ENCODE results near the gene LLGL1. TPM values are rescaled to one million over a fixed set of nuclear protein-coding genes. Genes with fewer than 3 reads are reported as not detected.

Gene LLGL1
- polyA plus RNA-seq, 12 donors, result 15.3 to 30.4 (median 23.6) TPM; not detected in 1

GRCh38 chr17:18263885-18264682, 38.6 kb downstream of the LLGL1 start:
- DNase-seq, result no peak

GRCh38 chr17:18267366-18267765, 41.9 kb downstream of the LLGL1 start:
- no peak for DNase-seq

- no peak for DNase-seq
Measured at GRCh38 chr17:18267927-18268711, 42.7 kb downstream of the LLGL1 start.

- DNase-seq, result no peak
Measured at GRCh38 chr17:18270046-18270931, 44.9 kb downstream of the LLGL1 start.

- DNase-seq, result no peak
Measured at GRCh38 chr17:18277076-18277475, 51.6 kb downstream of the LLGL1 start.

- DNase-seq, result no peak
Measured at GRCh38 chr17:18278867-18279266, 53.4 kb downstream of the LLGL1 start.

GRCh38 chr17:18280249-18280648, 54.8 kb downstream of the LLGL1 start:
- no peak for DNase-seq

GRCh38 chr17:18280766-18281371, 55.4 kb downstream of the LLGL1 start:
- DNase-seq, result no peak

- no peak for DNase-seq
Measured at GRCh38 chr17:18281788-18282187, 56.4 kb downstream of the LLGL1 start.

- no peak for DNase-seq
Measured at GRCh38 chr17:18285296-18285695, 59.9 kb downstream of the LLGL1 start.

- DNase-seq, result no peak
Measured at GRCh38 chr17:18291718-18292540, 66.5 kb downstream of the LLGL1 start.

Other genes with a start within 250 kb of the LLGL1 start
- 10 to 100 TPM in 11 of 12 donors, not detected in 1; 11.0 to 28.0 (median 14.4) TPM for gene ATPAF2, start 186.5 kb upstream of the LLGL1 start, polyA plus RNA-seq (ENCODE audit: insufficient read length in 12 of 12)
- gene GID4, start 186.2 kb upstream of the LLGL1 start, polyA plus RNA-seq (ENCODE audit: insufficient read length in 12 of 12), result 10 to 100 TPM in 11 of 12 donors, not detected in 1; 10.4 to 14.1 (median 12.8) TPM
- gene DRG2, start 137.7 kb upstream of the LLGL1 start, polyA plus RNA-seq (ENCODE audit: insufficient read length in 12 of 12), result 10 to 100 TPM in 11 of 12 donors, not detected in 1; 19.5 to 29.4 (median 23.3) TPM
- gene MYO15A, start 116.9 kb upstream of the LLGL1 start, polyA plus RNA-seq (ENCODE audit: insufficient read length in 12 of 12), result 1 to 10 TPM in 6 of 12 donors, under 1 TPM in 4, not detected in 2; 0.53 to 2.0 (median 1.2) TPM
- 10 to 100 TPM in 11 of 12 donors, not detected in 1; 50.4 to 83.7 (median 67.2) TPM for gene ALKBH5, start 41.8 kb upstream of the LLGL1 start, polyA plus RNA-seq (ENCODE audit: insufficient read length in 12 of 12)
- gene FLII, start 33.1 kb downstream of the LLGL1 start, polyA plus RNA-seq (ENCODE audit: insufficient read length in 12 of 12), result 100 to 1,000 TPM in 11 of 12 donors, not detected in 1; 135 to 186 (median 151) TPM
- gene MIEF2, start 35.0 kb downstream of the LLGL1 start, polyA plus RNA-seq (ENCODE audit: insufficient read length in 12 of 12), result 10 to 100 TPM in 8 of 12 donors, 1 to 10 TPM in 3, not detected in 1; 8.2 to 14.5 (median 10.7) TPM
- 10 to 100 TPM in 11 of 12 donors, not detected in 1; 21.4 to 43.3 (median 28.1) TPM for gene TOP3A, start 89.4 kb downstream of the LLGL1 start, polyA plus RNA-seq (ENCODE audit: insufficient read length in 12 of 12)
- gene SMCR8, start 89.7 kb downstream of the LLGL1 start, polyA plus RNA-seq (ENCODE audit: insufficient read length in 12 of 12), result 10 to 100 TPM in 2 of 12 donors, 1 to 10 TPM in 9, not detected in 1; 8.0 to 15.2 (median 8.9) TPM
- gene SHMT1, start 137.9 kb downstream of the LLGL1 start, polyA plus RNA-seq (ENCODE audit: insufficient read length in 12 of 12), result 10 to 100 TPM in 4 of 12 donors, 1 to 10 TPM in 7, not detected in 1; 4.6 to 20.2 (median 9.6) TPM
- 1 to 10 TPM in 1 of 12 donors, under 1 TPM in 2, not detected in 9; 0.43 to 1.2 (median 0.45) TPM for gene EVPLL, start 152.1 kb downstream of the LLGL1 start, polyA plus RNA-seq (ENCODE audit: insufficient read length in 12 of 12)

All from muscle of arm (tissue), 12 donors.